Urothelium cell line (cell line): ENCODE results near the gene FASTK.

Experiments used
- DNase-seq: peaks from one replicate; pipeline ENCODE4 v3.0.0; 2011; ENCODE audit warnings: low spot score, mixed read lengths
- FAIRE-seq: peaks from 2 replicates; lab custom pipeline; 2011; peaks lifted over from hg19 to GRCh38; lab: Jason Lieb, UNC

The FASTK gene

GRCh38 chr7:151118108-151119054 lies 37.8 kb upstream of the FASTK start:
- no peak for FAIRE-seq
- no peak for DNase-seq

- DNase-seq (no peak), FAIRE-seq (no peak)
Observed at GRCh38 chr7:151117565-151117964, 37.0 kb upstream of the FASTK start.

GRCh38 chr7:151116603-151117440 lies 36.2 kb upstream of the FASTK start:
- FAIRE-seq (no peak), DNase-seq (no peak)

- no peak for FAIRE-seq
- DNase-seq = peak; percentile 29
Observed at GRCh38 chr7:151115836-151116418, 35.3 kb upstream of the FASTK start.

GRCh38 chr7:151115121-151115835 lies 34.7 kb upstream of the FASTK start:
- FAIRE-seq = no peak
- no peak for DNase-seq

- peak; percentile 3 for DNase-seq
Observed at GRCh38 chr7:151114151-151115090, 33.8 kb upstream of the FASTK start.

GRCh38 chr7:151113344-151114150 lies 32.9 kb upstream of the FASTK start:
- no peak for FAIRE-seq
- DNase-seq = peak; percentile 52

More at GRCh38 chr7:151114151-151115090, 33.8 kb upstream of the FASTK start:
- no peak for FAIRE-seq

GRCh38 chr7:151110941-151111645 lies 30.5 kb upstream of the FASTK start:
- DNase-seq = peak; percentile 48
- FAIRE-seq = no peak

- no peak for FAIRE-seq
- DNase-seq = no peak
Observed at GRCh38 chr7:151110236-151110940, 29.8 kb upstream of the FASTK start.

- no peak for DNase-seq
Observed at GRCh38 chr7:151109094-151110048, 28.8 kb upstream of the FASTK start.

GRCh38 chr7:151107882-151108281 lies 27.3 kb upstream of the FASTK start:
- DNase-seq = no peak
- FAIRE-seq = no peak

More at GRCh38 chr7:151109094-151110048, 28.8 kb upstream of the FASTK start:
- FAIRE-seq = no peak

GRCh38 chr7:151104411-151105235 lies 24.0 kb upstream of the FASTK start:
- FAIRE-seq (no peak), DNase-seq (no peak)

GRCh38 chr7:151103973-151104372 lies 23.4 kb upstream of the FASTK start:
- no peak for FAIRE-seq
- DNase-seq = no peak

- no peak for FAIRE-seq
- DNase-seq = no peak
Observed at GRCh38 chr7:151102991-151103390, 22.4 kb upstream of the FASTK start.

GRCh38 chr7:151101621-151102396 lies 21.2 kb upstream of the FASTK start:
- FAIRE-seq = no peak
- DNase-seq = no peak
